Adrenal gland (tissue), 5 donors: Measurements from ENCODE around the gene USP49.

Experiments
- CTCF ChIP-seq, 6 experiments: fragments of 450-650 bp in 4 of 6; fragments of 200-600 bp in 2 of 6; sonication (generic) in 1 of 6; IDR thresholded peaks; 1 replicate in 5 of 6; 2 replicates in 1 of 6; pipeline versions ENCODE4 v1.5.1 to v1.8.0; 2016 to 2021; ENCODE audit warnings: antibody characterized with exemption in 6 of 6, mild to moderate bottlenecking in 2 of 6, moderate library complexity in 1 of 6
- POLR2A ChIP-seq, 2 donors: fragments of 450-650 bp; IDR thresholded peaks; one replicate each; pipeline ENCODE4 v1.6.1; 2017; ENCODE audit warnings: antibody characterized with exemption in 2 of 2, mild to moderate bottlenecking in 2 of 2, moderate library complexity in 1 of 2
- donor health status: DM: no; HTN: no; CAD: no.

GRCh38 chr6:41798901-41799558 lies 96.1 kb downstream of the USP49 start:
- TF ChIP-seq CTCF (IDR thresholded peaks at IDR 0.05) = no peak
- TF ChIP-seq POLR2A (IDR thresholded peaks at IDR 0.05) = no peak
